ENCODE results near the gene CCDC117. TPM values are rescaled to one million over a fixed set of nuclear protein-coding genes. Genes with fewer than 3 reads are reported as not detected.
A peak's percentile ranks its signal among the peaks of the same experiment; 100 is the strongest.
"Not testable (repeated sequence)": the region's sequence is repeated elsewhere in the genome, so short reads cannot be mapped to it uniquely, and the experiment has no call there.

Gene CCDC117
- polyA plus RNA-seq, 4 donors = 7.8 to 33.4 (median 9.4) TPM

GRCh38 chr22:28737701-28738100 is 34.8 kb upstream of the CCDC117 start:
- WGBS, 3 donors = 19 to 70% (median 46%) methylated on average over 3 of the region's 3 CpGs
- no peak for FAIRE-seq
- H3K4me1 ChIP-seq (ENCODE audit: control insufficient read depth in 3 of 3, insufficient read depth in 2 of 3, low read depth in 1 of 3, low read length in 2 of 3) = peaks cover 0 to 21% (median 2%) of the 10 kb centered on the region in 3 donors

DNA sequence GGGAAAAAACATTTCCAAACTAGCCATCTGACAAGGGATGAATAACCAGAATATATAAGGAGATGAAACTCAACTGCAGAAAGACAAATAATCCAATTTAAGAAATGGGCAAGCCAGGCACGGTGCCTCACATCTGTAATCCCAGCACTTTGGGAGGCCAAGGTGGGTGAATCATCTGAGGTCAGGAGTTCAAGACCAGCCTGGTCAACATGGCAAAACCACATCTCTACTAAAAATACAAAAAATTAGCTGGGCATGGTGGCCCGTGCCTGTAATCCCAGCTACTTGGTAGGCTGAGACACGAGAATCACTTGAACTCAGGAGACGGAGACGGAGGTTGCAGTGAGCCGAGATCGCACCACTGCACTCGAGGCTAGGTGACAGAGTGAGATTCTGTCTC is 33.6 kb upstream of the CCDC117 start:
- Histone ChIP-seq H3K36me3 (ENCODE audit: control insufficient read depth in 3 of 3, insufficient read depth in 2 of 3, low read depth in 1 of 3, low read length in 3 of 3) (peaks cover 0 to 11% (median under 1%) of the 10 kb centered on the region in 3 donors), H3K4me1 (ENCODE audit: control insufficient read depth in 3 of 3, insufficient read depth in 2 of 3, low read depth in 1 of 3, low read length in 2 of 3) (peaks cover 0 to 26% (median 2%) of the 10 kb centered on the region in 3 donors)
- DNase-seq; H3K4me3 ChIP-seq (ENCODE audit: low read depth in 1 of 3, low read length in 3 of 3); H3K27me3 ChIP-seq (ENCODE audit: control insufficient read depth in 3 of 3, insufficient read depth in 3 of 3, low read length in 3 of 3); H3K9me3 ChIP-seq (ENCODE audit: control insufficient read depth in 2 of 2, insufficient read depth in 1 of 2, low read depth in 1 of 2, low read length in 1 of 2); H3K27ac ChIP-seq (ENCODE audit: low read depth in 1 of 3, low read length in 2 of 3); FAIRE-seq: not testable (repeated sequence)
- 87 to 93% (median 91%) methylated on average over 8 of the region's 8 CpGs for WGBS, 3 donors

More at GRCh38 chr22:28737701-28738100, 34.8 kb upstream of the CCDC117 start:
- H3K9me3 ChIP-seq (ENCODE audit: control insufficient read depth in 2 of 2, insufficient read depth in 1 of 2, low read depth in 1 of 2, low read length in 1 of 2) = no peaks in the 10 kb centered on the region
- H3K36me3 ChIP-seq (ENCODE audit: control insufficient read depth in 3 of 3, insufficient read depth in 2 of 3, low read depth in 1 of 3, low read length in 3 of 3) = peaks cover 0 to 16% (median 0%) of the 10 kb centered on the region in 3 donors
- H3K4me3 ChIP-seq (ENCODE audit: low read depth in 1 of 3, low read length in 3 of 3) = no peak overlapping the region
- no peaks in the 10 kb centered on the region for H3K27me3 ChIP-seq (ENCODE audit: control insufficient read depth in 3 of 3, insufficient read depth in 3 of 3, low read length in 3 of 3)
- peak; percentile 46 to 56 for DNase-seq
- H3K27ac ChIP-seq (ENCODE audit: low read depth in 1 of 3, low read length in 2 of 3) = peak overlapping the region in 1 of 3 donors; percentile 5

- DNase-seq (no peak), FAIRE-seq (no peak)
- WGBS, 3 donors = 3 to 6% (median 5%) methylated on average over 18 of the region's 18 CpGs
- Histone ChIP-seq H3K27ac (ENCODE audit: low read depth in 1 of 3, low read length in 2 of 3) (peak overlapping the region in 2 of 3 donors; percentile 0 to 15), H3K4me3 (ENCODE audit: low read depth in 1 of 3, low read length in 3 of 3) (peak overlapping the region in 2 of 3 donors; percentile 80 to 81), H3K27me3 (ENCODE audit: control insufficient read depth in 3 of 3, insufficient read depth in 3 of 3, low read length in 3 of 3) (no peaks in the 10 kb centered on the region), H3K36me3 (ENCODE audit: control insufficient read depth in 3 of 3, insufficient read depth in 2 of 3, low read depth in 1 of 3, low read length in 3 of 3) (peaks cover 0 to 23% (median 4%) of the 10 kb centered on the region in 3 donors), H3K4me1 (ENCODE audit: control insufficient read depth in 3 of 3, insufficient read depth in 2 of 3, low read depth in 1 of 3, low read length in 2 of 3) (peaks cover 0 to 26% (median 2%) of the 10 kb centered on the region in 3 donors), H3K9me3 (ENCODE audit: control insufficient read depth in 2 of 2, insufficient read depth in 1 of 2, low read depth in 1 of 2, low read length in 1 of 2) (no peaks in the 10 kb centered on the region)
Observed at GRCh38 chr22:28741200-28741784, 31.2 kb upstream of the CCDC117 start.

DNA sequence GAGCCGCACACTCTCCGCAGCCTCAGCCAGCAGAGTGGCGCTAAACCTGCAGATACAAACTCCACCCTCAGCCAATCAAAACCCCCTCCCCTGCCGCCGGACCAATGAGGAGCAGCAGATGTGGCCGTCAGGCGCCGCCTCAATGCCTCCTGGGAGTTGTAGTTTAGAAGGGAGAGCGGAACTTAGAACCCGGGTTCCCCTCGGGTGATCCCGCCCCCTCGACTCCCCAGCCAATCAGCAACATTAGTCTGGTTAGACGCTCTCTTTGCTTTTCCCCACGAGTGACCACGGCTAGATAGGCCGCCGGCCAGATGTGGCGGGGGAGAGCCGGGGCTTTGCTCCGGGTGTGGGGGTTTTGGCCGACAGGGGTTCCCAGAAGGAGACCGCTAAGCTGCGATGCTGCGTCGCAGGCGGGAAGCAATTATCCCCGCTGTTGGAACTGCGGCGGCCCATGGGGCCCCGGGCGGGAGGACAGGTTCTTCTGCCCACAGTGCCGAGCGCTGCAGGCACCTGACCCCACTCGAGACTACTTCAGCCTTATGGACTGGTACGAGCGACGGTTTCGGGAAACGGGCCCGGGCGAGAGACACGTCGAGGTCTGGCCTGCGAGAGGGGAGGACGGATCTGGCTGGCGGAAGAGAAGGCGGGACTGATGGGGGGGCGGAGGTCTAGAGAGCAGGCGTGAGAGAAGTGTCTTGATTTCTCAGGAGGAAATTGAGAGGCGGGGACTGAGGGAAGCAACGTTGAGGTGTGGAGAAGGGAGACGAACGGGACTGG is 30.5 kb upstream of the CCDC117 start, which contains the start of the genes CHEK2 and HSCB:
CHEK2 (minus strand) TSS at position 36 of the 777 bp plus-strand sequence. CDS start 7,099 bp downstream, outside the sequence.
HSCB (plus strand) TSS at position 255 of the 777 bp plus-strand sequence; CDS start at position 312, 57 bp downstream.
- Histone ChIP-seq H3K27me3 (ENCODE audit: control insufficient read depth in 3 of 3, insufficient read depth in 3 of 3, low read length in 3 of 3) (no peaks in the 10 kb centered on the region), H3K4me1 (ENCODE audit: control insufficient read depth in 3 of 3, insufficient read depth in 2 of 3, low read depth in 1 of 3, low read length in 2 of 3) (peaks cover 0 to 26% (median 2%) of the 10 kb centered on the region in 3 donors), H3K36me3 (ENCODE audit: control insufficient read depth in 3 of 3, insufficient read depth in 2 of 3, low read depth in 1 of 3, low read length in 3 of 3) (peaks cover 0 to 29% (median 4%) of the 10 kb centered on the region in 3 donors), H3K4me3 (ENCODE audit: low read depth in 1 of 3, low read length in 3 of 3) (peak within 1 kb of the TSS; percentile 80 to 84 (median 81)), H3K27ac (ENCODE audit: low read depth in 1 of 3, low read length in 2 of 3) (peak within 1 kb of the TSS; percentile 73 to 98 (median 93)), H3K9me3 (ENCODE audit: control insufficient read depth in 2 of 2, insufficient read depth in 1 of 2, low read depth in 1 of 2, low read length in 1 of 2) (no peaks in the 10 kb centered on the region)
- whole genome bisulfite sequencing, 3 donors = 0 to 1% (median 0%) methylated on average over 53 to 54 of the region's 54 CpGs
- peak; percentile 99 for DNase-seq
- FAIRE-seq = no peak

DNA sequence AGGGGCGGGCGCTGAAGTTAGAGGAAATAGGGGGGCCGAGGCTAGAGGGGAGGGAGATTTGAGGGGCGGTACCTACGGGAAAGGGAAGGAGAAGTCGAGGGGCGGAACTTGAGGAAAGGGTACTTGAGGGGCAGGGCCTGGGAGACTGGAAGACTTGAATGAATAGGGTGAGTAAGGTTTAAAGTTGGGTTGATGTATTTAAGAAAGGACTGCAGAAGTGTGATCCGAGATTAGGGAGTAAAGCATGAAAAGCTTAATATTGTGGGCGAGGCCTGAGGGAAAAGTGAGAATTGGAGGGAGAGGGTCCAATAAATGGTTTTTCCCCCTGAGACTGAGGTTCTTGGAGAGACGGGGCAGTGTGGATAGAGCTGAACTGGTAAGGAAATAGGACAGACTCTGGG is 29.9 kb upstream of the CCDC117 start:
- Histone ChIP-seq H3K4me3 (ENCODE audit: low read depth in 1 of 3, low read length in 3 of 3) (peak overlapping the region in 2 of 3 donors; percentile 80 to 81), H3K9me3 (ENCODE audit: control insufficient read depth in 2 of 2, insufficient read depth in 1 of 2, low read depth in 1 of 2, low read length in 1 of 2) (no peaks in the 10 kb centered on the region), H3K27ac (ENCODE audit: low read depth in 1 of 3, low read length in 2 of 3) (peak overlapping the region; percentile 73 to 98 (median 93)), H3K27me3 (ENCODE audit: control insufficient read depth in 3 of 3, insufficient read depth in 3 of 3, low read length in 3 of 3) (no peaks in the 10 kb centered on the region), H3K36me3 (ENCODE audit: control insufficient read depth in 3 of 3, insufficient read depth in 2 of 3, low read depth in 1 of 3, low read length in 3 of 3) (peaks cover 0 to 31% (median 7%) of the 10 kb centered on the region in 3 donors), H3K4me1 (ENCODE audit: control insufficient read depth in 3 of 3, insufficient read depth in 2 of 3, low read depth in 1 of 3, low read length in 2 of 3) (peaks cover 0 to 24% (median 2%) of the 10 kb centered on the region in 3 donors)
- 0 to 2% (median 2%) methylated on average over 10 of the region's 10 CpGs for WGBS, 3 donors
- FAIRE-seq = no peak
- DNase-seq = no peak

- peaks cover 0 to 12% (median 0%) of the 10 kb centered on the region in 3 donors for H3K4me1 ChIP-seq (ENCODE audit: control insufficient read depth in 3 of 3, insufficient read depth in 2 of 3, low read depth in 1 of 3, low read length in 2 of 3)
- H3K4me3 ChIP-seq (ENCODE audit: low read depth in 1 of 3, low read length in 3 of 3) = no peak overlapping the region
- H3K36me3 ChIP-seq (ENCODE audit: control insufficient read depth in 3 of 3, insufficient read depth in 2 of 3, low read depth in 1 of 3, low read length in 3 of 3) = peaks cover 0 to 42% (median 7%) of the 10 kb centered on the region in 3 donors
- H3K27ac ChIP-seq (ENCODE audit: low read depth in 1 of 3, low read length in 2 of 3) = no peak overlapping the region
- FAIRE-seq (no peak), DNase-seq (no peak)
- 90 to 96% (median 94%) methylated on average over 3 of the region's 3 CpGs for WGBS, 3 donors
- H3K9me3 ChIP-seq (ENCODE audit: control insufficient read depth in 2 of 2, insufficient read depth in 1 of 2, low read depth in 1 of 2, low read length in 1 of 2) = no peaks in the 10 kb centered on the region
- H3K27me3 ChIP-seq (ENCODE audit: control insufficient read depth in 3 of 3, insufficient read depth in 3 of 3, low read length in 3 of 3) = no peaks in the 10 kb centered on the region
Observed at GRCh38 chr22:28743852-28744251, 28.6 kb upstream of the CCDC117 start.

- no peaks in the 10 kb centered on the region for H3K9me3 ChIP-seq (ENCODE audit: control insufficient read depth in 2 of 2, insufficient read depth in 1 of 2, low read depth in 1 of 2, low read length in 1 of 2)
- H3K27ac ChIP-seq (ENCODE audit: low read depth in 1 of 3, low read length in 2 of 3) = no peak overlapping the region
- 69 to 96% (median 84%) methylated on average over 6 of the region's 6 CpGs for WGBS, 3 donors
- no peaks in the 10 kb centered on the region for H3K27me3 ChIP-seq (ENCODE audit: control insufficient read depth in 3 of 3, insufficient read depth in 3 of 3, low read length in 3 of 3)
- peaks cover 0 to 46% (median 7%) of the 10 kb centered on the region in 3 donors for H3K36me3 ChIP-seq (ENCODE audit: control insufficient read depth in 3 of 3, insufficient read depth in 2 of 3, low read depth in 1 of 3, low read length in 3 of 3)
- no peak for FAIRE-seq
- no peaks in the 10 kb centered on the region for H3K4me1 ChIP-seq (ENCODE audit: control insufficient read depth in 3 of 3, insufficient read depth in 2 of 3, low read depth in 1 of 3, low read length in 2 of 3)
- H3K4me3 ChIP-seq (ENCODE audit: low read depth in 1 of 3, low read length in 3 of 3) = no peak overlapping the region
- DNase-seq = no peak
Observed at GRCh38 chr22:28750471-28750881, 22.0 kb upstream of the CCDC117 start.

DNA sequence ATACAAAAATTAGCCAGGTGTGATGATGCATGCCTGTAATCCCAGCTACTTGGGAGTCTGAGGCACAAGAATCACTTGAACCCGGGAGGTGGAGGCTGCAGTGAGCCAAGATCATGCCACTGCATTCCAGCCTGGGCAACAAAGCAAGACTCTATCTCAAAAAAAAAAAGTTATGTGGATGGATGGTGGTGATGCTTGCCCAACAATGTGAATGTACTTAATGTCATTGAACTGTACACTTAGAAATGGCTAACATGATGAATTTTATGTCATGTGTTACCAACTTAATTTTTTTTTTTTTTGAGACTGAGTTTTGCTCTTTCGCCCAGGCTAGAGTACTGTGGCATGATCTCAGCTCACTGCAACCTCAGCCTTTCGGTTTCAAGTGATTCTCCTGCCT is 18.0 kb upstream of the CCDC117 start:
- H3K4me3 ChIP-seq (ENCODE audit: low read depth in 1 of 3, low read length in 3 of 3); DNase-seq; H3K27ac ChIP-seq (ENCODE audit: low read depth in 1 of 3, low read length in 2 of 3); H3K4me1 ChIP-seq (ENCODE audit: control insufficient read depth in 3 of 3, insufficient read depth in 2 of 3, low read depth in 1 of 3, low read length in 2 of 3); H3K9me3 ChIP-seq (ENCODE audit: control insufficient read depth in 2 of 2, insufficient read depth in 1 of 2, low read depth in 1 of 2, low read length in 1 of 2); H3K27me3 ChIP-seq (ENCODE audit: control insufficient read depth in 3 of 3, insufficient read depth in 3 of 3, low read length in 3 of 3); FAIRE-seq: not testable (repeated sequence)
- WGBS, 3 donors = 97 to 98% (median 98%) methylated on average over 3 of the region's 3 CpGs
- H3K36me3 ChIP-seq (ENCODE audit: control insufficient read depth in 3 of 3, insufficient read depth in 2 of 3, low read depth in 1 of 3, low read length in 3 of 3) = peaks cover 0 to 20% (median 3%) of the 10 kb centered on the region in 3 donors

Measured in small intestine (tissue), 7 donors.